ENCODE data around the gene CDSN.

GRCh38 chr6:31158140-31158862 is 38.1 kb upstream of the CDSN start, which contains the start of gene TCF19:
- TF ChIP-seq CTCF (IDR thresholded peaks at IDR 0.05) (no peak), POLR2A (IDR thresholded peaks at IDR 0.05) (no peak)
